Measurements from ENCODE around the gene VPS13A.
"Not testable (repeated sequence)": the region's sequence is repeated elsewhere in the genome, so short reads cannot be mapped to it uniquely, and the experiment has no call there.

VPS13A gene

GRCh38 chr9:77251050-77251449 lies 73.7 kb downstream of the VPS13A start:
- Histone ChIP-seq H3K27ac (ENCODE audit: extremely low read depth, low read depth, low read length) (no peak overlapping the region), H3K4me3 (ENCODE audit: low read depth, low read length) (no peak overlapping the region), H3K9me3 (ENCODE audit: control insufficient read depth, insufficient read depth, low read depth, low read length) (no peaks in the 10 kb centered on the region), H3K36me3 (ENCODE audit: control insufficient read depth in 2 of 2, insufficient read depth in 1 of 2, low read length in 2 of 2) (peaks cover 6 to 20% of the 10 kb centered on the region in 2 experiments; a peak in 2 of 3 replicates), H3K4me1 (ENCODE audit: control insufficient read depth, insufficient read depth, low read length) (no peaks in the 10 kb centered on the region)
- POLR2A ChIA-PET = no interaction called here
- CTCF ChIA-PET = interaction anchor here (0.6 kb wide), 1 partner anchor 725 kb away, joined by 3 read pairs; no protein-coding TSS in a partner anchor
- TF ChIP-seq ZBTB20 (tag by site-specific recombination; IDR thresholded peaks at IDR 0.05) = no peak
- no peak for TF ChIP-seq AEBP2 (tag by site-specific recombination; IDR thresholded peaks at IDR 0.05; ENCODE audit: borderline replicate concordance)
- TF ChIP-seq ZNF350 (tag by site-specific recombination; IDR thresholded peaks at IDR 0.05) = no peak

DNA sequence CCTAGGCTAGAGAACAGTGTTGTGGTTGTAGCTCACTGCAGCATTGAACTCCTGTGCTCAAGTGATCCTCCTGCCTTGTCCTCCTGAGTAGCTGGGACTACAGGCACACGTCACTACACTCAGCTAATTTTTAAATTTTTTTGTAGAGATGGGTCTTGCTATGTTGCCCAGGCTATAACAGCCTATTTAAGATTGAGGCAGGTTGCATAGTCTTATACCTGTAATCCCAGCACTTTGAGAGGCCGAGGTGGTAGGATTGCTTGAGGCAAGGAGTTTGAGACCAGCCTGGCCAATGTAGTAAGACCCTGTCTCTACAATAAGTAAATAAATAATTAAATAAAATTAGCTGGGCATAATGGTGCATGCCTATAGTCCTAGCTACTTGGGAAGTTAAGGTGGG lies 79.9 kb downstream of the VPS13A start:
- Histone ChIP-seq H3K4me3 (ENCODE audit: low read depth, low read length) (no peak overlapping the region), H3K27ac (ENCODE audit: extremely low read depth, low read depth, low read length) (no peak overlapping the region), H3K4me1 (ENCODE audit: control insufficient read depth, insufficient read depth, low read length) (no peaks in the 10 kb centered on the region), H3K9me3 (ENCODE audit: control insufficient read depth, insufficient read depth, low read depth, low read length) (no peaks in the 10 kb centered on the region), H3K36me3 (ENCODE audit: control insufficient read depth in 2 of 2, insufficient read depth in 1 of 2, low read length in 2 of 2) (peaks cover 8 to 10% of the 10 kb centered on the region in 2 experiments; a peak in 2 of 3 replicates)
- ChIA-PET CTCF (interaction anchor here (0.8 kb wide), 1 partner anchor 8 kb away, joined by 3 read pairs; no protein-coding TSS in a partner anchor), POLR2A (no interaction called here)
- TF ChIP-seq ZNF121 (tag by site-specific recombination; IDR thresholded peaks at IDR 0.05) = peak; percentile 88
- TF ChIP-seq ZNF529 (tag by site-specific recombination; IDR thresholded peaks at IDR 0.05; ENCODE audit: insufficient replicate concordance) = no peak

DNA sequence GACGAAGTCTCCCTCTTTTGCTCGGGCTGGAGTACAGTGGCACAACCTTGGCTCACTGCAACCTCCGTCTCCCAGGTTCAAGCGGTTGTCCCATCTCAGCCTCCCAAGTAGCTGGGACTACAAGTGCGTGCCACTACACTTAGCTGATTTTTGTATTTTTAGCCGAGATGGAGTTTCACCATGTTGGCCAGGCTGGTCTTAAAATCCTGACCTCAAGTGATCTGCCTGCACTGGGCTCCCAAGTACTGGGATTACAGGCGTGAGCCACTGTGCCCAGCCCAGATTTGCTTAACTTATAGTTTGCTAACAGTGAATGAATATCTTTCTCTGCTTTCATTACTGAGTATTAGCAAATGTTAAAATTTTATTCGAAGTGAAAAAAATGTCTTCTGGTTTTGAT lies 84.3 kb downstream of the VPS13A start:
- Histone ChIP-seq H3K9me3 (ENCODE audit: control insufficient read depth, insufficient read depth, low read depth, low read length) (no peaks in the 10 kb centered on the region), H3K4me3 (ENCODE audit: low read depth, low read length) (no peak overlapping the region), H3K4me1 (ENCODE audit: control insufficient read depth, insufficient read depth, low read length) (no peaks in the 10 kb centered on the region), H3K27ac (ENCODE audit: extremely low read depth, low read depth, low read length) (no peak overlapping the region), H3K36me3 (ENCODE audit: control insufficient read depth in 2 of 2, insufficient read depth in 1 of 2, low read length in 2 of 2) (peaks cover 7 to 8% of the 10 kb centered on the region in 2 experiments; a peak in 2 of 3 replicates)
- TF ChIP-seq BCL6B (tag by site-specific recombination; IDR thresholded peaks at IDR 0.05) (no peak), ZNF76 (tag by site-specific recombination; IDR thresholded peaks at IDR 0.05; ENCODE audit: borderline replicate concordance, low read depth) (no peak), ZNF157 (tag by site-specific recombination; IDR thresholded peaks at IDR 0.05) (no peak), ZNF350 (tag by site-specific recombination; IDR thresholded peaks at IDR 0.05) (no peak), ZNF138 (tag by site-specific recombination; IDR thresholded peaks at IDR 0.05; ENCODE audit: borderline replicate concordance) (no peak), ZFHX2 (tag by site-specific recombination; conservative IDR thresholded peaks at IDR 0.05) (no peak), ZBTB1 (tag by site-specific recombination; IDR thresholded peaks at IDR 0.05) (no peak), ZNF10 (tag by site-specific recombination; IDR thresholded peaks at IDR 0.05) (no peak), ZNF530 (tag by site-specific recombination; IDR thresholded peaks at IDR 0.05; ENCODE audit: low read depth) (no peak), SCRT1 (tag by site-specific recombination; IDR thresholded peaks at IDR 0.05; ENCODE audit: borderline replicate concordance) (no peak), ZNF274 (IDR thresholded peaks at IDR 0.05; ENCODE audit: low read length) (no peak), ZNF274 (tag by site-specific recombination; IDR thresholded peaks at IDR 0.05; ENCODE audit: borderline replicate concordance) (no peak)
- TF ChIP-seq, protein P1, sequence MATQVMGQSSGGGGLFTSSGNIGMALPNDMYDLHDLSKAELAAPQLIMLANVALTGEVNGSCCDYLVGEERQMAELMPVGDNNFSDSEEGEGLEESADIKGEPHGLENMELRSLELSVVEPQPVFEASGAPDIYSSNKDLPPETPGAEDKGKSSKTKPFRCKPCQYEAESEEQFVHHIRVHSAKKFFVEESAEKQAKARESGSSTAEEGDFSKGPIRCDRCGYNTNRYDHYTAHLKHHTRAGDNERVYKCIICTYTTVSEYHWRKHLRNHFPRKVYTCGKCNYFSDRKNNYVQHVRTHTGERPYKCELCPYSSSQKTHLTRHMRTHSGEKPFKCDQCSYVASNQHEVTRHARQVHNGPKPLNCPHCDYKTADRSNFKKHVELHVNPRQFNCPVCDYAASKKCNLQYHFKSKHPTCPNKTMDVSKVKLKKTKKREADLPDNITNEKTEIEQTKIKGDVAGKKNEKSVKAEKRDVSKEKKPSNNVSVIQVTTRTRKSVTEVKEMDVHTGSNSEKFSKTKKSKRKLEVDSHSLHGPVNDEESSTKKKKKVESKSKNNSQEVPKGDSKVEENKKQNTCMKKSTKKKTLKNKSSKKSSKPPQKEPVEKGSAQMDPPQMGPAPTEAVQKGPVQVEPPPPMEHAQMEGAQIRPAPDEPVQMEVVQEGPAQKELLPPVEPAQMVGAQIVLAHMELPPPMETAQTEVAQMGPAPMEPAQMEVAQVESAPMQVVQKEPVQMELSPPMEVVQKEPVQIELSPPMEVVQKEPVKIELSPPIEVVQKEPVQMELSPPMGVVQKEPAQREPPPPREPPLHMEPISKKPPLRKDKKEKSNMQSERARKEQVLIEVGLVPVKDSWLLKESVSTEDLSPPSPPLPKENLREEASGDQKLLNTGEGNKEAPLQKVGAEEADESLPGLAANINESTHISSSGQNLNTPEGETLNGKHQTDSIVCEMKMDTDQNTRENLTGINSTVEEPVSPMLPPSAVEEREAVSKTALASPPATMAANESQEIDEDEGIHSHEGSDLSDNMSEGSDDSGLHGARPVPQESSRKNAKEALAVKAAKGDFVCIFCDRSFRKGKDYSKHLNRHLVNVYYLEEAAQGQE (tag by site-specific recombination; IDR thresholded peaks at IDR 0.05) = no peak
- ChIA-PET POLR2A (no interaction called here), CTCF (no interaction called here)

GRCh38 chr9:77267762-77268161 lies 90.4 kb downstream of the VPS13A start:
- H3K4me3 ChIP-seq (ENCODE audit: low read depth, low read length); H3K27ac ChIP-seq (ENCODE audit: extremely low read depth, low read depth, low read length); H3K4me1 ChIP-seq (ENCODE audit: control insufficient read depth, insufficient read depth, low read length); POLR2A ChIA-PET; H3K36me3 ChIP-seq (ENCODE audit: control insufficient read depth in 2 of 2, insufficient read depth in 1 of 2, low read length in 2 of 2); H3K9me3 ChIP-seq (ENCODE audit: control insufficient read depth, insufficient read depth, low read depth, low read length): not testable (repeated sequence)
- CTCF ChIA-PET = interaction anchor here (0.6 kb wide), 1 partner anchor 41 kb away, joined by 3 read pairs; no protein-coding TSS in a partner anchor

Data from HEK293 (cell line).